GM23338 (cell line): Measurements from ENCODE around the gene RAB30. TPM values are rescaled to one million over a fixed set of nuclear protein-coding genes. Genes with fewer than 3 reads are reported as not detected.
A peak's percentile ranks its signal among the peaks of the same experiment; 100 is the strongest.
"Not testable (repeated sequence)": the region's sequence is repeated elsewhere in the genome, so short reads cannot be mapped to it uniquely, and the experiment has no call there.

Experiments
- ATAC-seq: fragments of 200-7000 bp; cut with Tn5 transposase; 3 replicates; pipeline ENCODE4 v1.9.1; 2020
- DNase-seq: peaks from one replicate; pipeline ENCODE4 v3.0.0-alpha.2; 2015; ENCODE audit warnings: low spot score
- H2AFZ ChIP-seq: fragments of 200-600 bp; sonication (generic); 2 replicates; pipeline ENCODE4 v1.8.0; 2016; ENCODE audit warnings: antibody characterized with exemption, mild to moderate bottlenecking, moderate library complexity
- H3F3A ChIP-seq: fragments of 200-600 bp; sonication (generic); replicated peaks from 2 replicates; pipeline ENCODE4 v1.8.0; 2017; ENCODE audit warnings: antibody characterized with exemption, mixed run types, low read depth
- H3K27ac ChIP-seq: fragments of 200-600 bp; sonication (generic); 2 replicates; pipeline ENCODE4 v1.6.1; 2016; ENCODE audit warnings: low read depth
- H3K27me3 ChIP-seq: fragments of 200-600 bp; sonication (generic); 2 replicates; pipeline ENCODE4 v1.8.0; 2016; ENCODE audit warnings: mild to moderate bottlenecking, mixed run types, moderate library complexity; ENCODE audit not compliant: insufficient read depth
- H3K36me3 ChIP-seq: fragments of 200-600 bp; sonication (generic); 2 replicates; pipeline ENCODE4 v1.8.0; 2016; ENCODE audit warnings: mild to moderate bottlenecking; ENCODE audit not compliant: insufficient read depth
- H3K4me1 ChIP-seq: fragments of 200-600 bp; sonication (generic); 2 replicates; pipeline ENCODE4 v1.8.0; 2016; ENCODE audit warnings: mild to moderate bottlenecking, moderate library complexity; ENCODE audit not compliant: insufficient read depth
- H3K4me2 ChIP-seq: fragments of 200-600 bp; sonication (generic); 2 replicates; pipeline ENCODE4 v1.7.1; 2017; ENCODE audit warnings: mixed run types
- H3K4me3 ChIP-seq: fragments of 200-600 bp; sonication (generic); 2 replicates; pipeline ENCODE4 v1.6.1; 2016; ENCODE audit warnings: mixed run types
- H3K79me2 ChIP-seq: fragments of 200-600 bp; sonication (generic); replicated peaks from 2 replicates; pipeline ENCODE4 v1.8.0; 2017; ENCODE audit warnings: mild to moderate bottlenecking; ENCODE audit not compliant: insufficient read depth
- H3K9me2 ChIP-seq: fragments of 200-600 bp; sonication (generic); 2 replicates; pipeline ENCODE4 v1.8.0; 2017; ENCODE audit not compliant: insufficient read depth
- H4K20me1 ChIP-seq: fragments of 200-600 bp; sonication (generic); replicated peaks from 2 replicates; pipeline ENCODE4 v1.8.0; 2017; ENCODE audit warnings: mild to moderate bottlenecking; ENCODE audit not compliant: insufficient read depth
- H3K27ac Mint-ChIP-seq: 2 replicates; pipeline ENCODE4 v1.8.0; 2020; ENCODE audit warnings: inconsistent platforms, mild to moderate bottlenecking, moderate library complexity, mixed read lengths
- H3K27me3 Mint-ChIP-seq: 3 replicates; pipeline ENCODE4 v1.8.0; 2022; ENCODE audit warnings: low read depth, mild to moderate bottlenecking, moderate library complexity, mixed read lengths, inconsistent platforms; ENCODE audit not compliant: insufficient read depth, poor library complexity
- H3K36me3 Mint-ChIP-seq: 3 replicates; pipeline ENCODE4 v1.8.0; 2021; ENCODE audit warnings: low read depth, mild to moderate bottlenecking, inconsistent platforms, moderate library complexity, mixed read lengths
- H3K4me1 Mint-ChIP-seq: 3 replicates; pipeline ENCODE4 v1.8.0; 2020; ENCODE audit warnings: mild to moderate bottlenecking, inconsistent platforms, mixed read lengths
- H3K4me3 Mint-ChIP-seq: 3 replicates; pipeline ENCODE4 v1.8.0; 2021; ENCODE audit warnings: moderate library complexity, mild to moderate bottlenecking, inconsistent platforms, mixed read lengths
- H3K9me3 Mint-ChIP-seq: 3 replicates; pipeline ENCODE4 v1.8.0; 2020; ENCODE audit warnings: moderate library complexity, mild to moderate bottlenecking, inconsistent platforms, mixed read lengths
- JUNB ChIP-seq: IDR thresholded peaks from one replicate; pipeline ENCODE4 v1.6.1; 2016; ENCODE audit warnings: antibody characterized with exemption; ENCODE audit not compliant: unreplicated experiment
- ZNF462 ChIP-seq: fragments of 250-450 bp; sonication (Bioruptor Pico); IDR thresholded peaks from 2 replicates; pipeline ENCODE4 v1.5.0; 2020; ENCODE audit warnings: mild to moderate bottlenecking, moderate library complexity
- polyA plus RNA-seq: library from polyadenylated mRNA; unstranded; fragments of >200 nt; fragmentation: Nextera tagmentation; extraction: Ambion mirVana; gene quantifications from 2 replicates; pipeline ENCODE4 v1.2.1, GENCODE V29; 2016
- total RNA-seq: library from RNA; depleted of rRNA; stranded (reverse); fragments of >200 nt; shearing (Covaris generic); gene quantifications from 2 replicates; pipeline ENCODE4 v1.2.3, GENCODE V29; 2014

The RAB30 gene
- total and polyA plus RNA-seq, 2 experiments from 2014 or later, result 3.3 to 6.6 TPM

- TF ChIP-seq ZNF462, result no peak
- no peak for TF ChIP-seq JUNB
These were observed 99.6 kb downstream of the RAB30 start (continued) for GRCh38 chr11:82972103-82972502.

GRCh38 chr11:82971519-82971946 is 100.2 kb downstream of the RAB30 start:
- H3K27me3 Mint-ChIP-seq, H3K4me1 ChIP-seq, H3K4me3 ChIP-seq, H3K4me1 Mint-ChIP-seq, H3K36me3 ChIP-seq, H3K27ac ChIP-seq, H3K4me2 ChIP-seq, H3K79me2 ChIP-seq, H3F3A ChIP-seq, H3K27ac Mint-ChIP-seq, H3K4me3 Mint-ChIP-seq, H4K20me1 ChIP-seq, DNase-seq, H3K36me3 Mint-ChIP-seq, H3K9me2 ChIP-seq, H3K9me3 Mint-ChIP-seq, ATAC-seq, H3K27me3 ChIP-seq: not testable (repeated sequence)
- H2AFZ ChIP-seq, result 0 out of 2 replicates have a peak overlapping the region, but pooled peaks have one; percentile 6

GRCh38 chr11:82970507-82971083 is 101.1 kb downstream of the RAB30 start:
- not testable (repeated sequence) for H3K79me2 ChIP-seq, H2AFZ ChIP-seq, H3K27ac ChIP-seq, H3K36me3 Mint-ChIP-seq, H3K4me1 ChIP-seq, H3K4me2 ChIP-seq, H3K4me1 Mint-ChIP-seq, H3F3A ChIP-seq, H3K9me3 Mint-ChIP-seq, H3K36me3 ChIP-seq, H3K4me3 ChIP-seq, H4K20me1 ChIP-seq, H3K27ac Mint-ChIP-seq, H3K4me3 Mint-ChIP-seq, H3K27me3 Mint-ChIP-seq, H3K9me2 ChIP-seq, H3K27me3 ChIP-seq
- ATAC-seq (peak; percentile 97), DNase-seq (peak; percentile 4)
